GM23338 (cell line): ENCODE measurements around the gene ERO1B.

Experiments
- CREB1 ChIP-seq: fragments of 250-450 bp; sonication (Bioruptor Pico); IDR thresholded peaks from 2 replicates; pipeline ENCODE4 v1.5.0; 2020; ENCODE audit warnings: low read depth, mild to moderate bottlenecking, moderate library complexity
- CTCF ChIP-seq, 2 experiments: fragments of 200-600 bp in 1 of 2; sonication (generic) in 1 of 2; conservative IDR thresholded peaks; 2 replicates each; pipeline versions ENCODE4 v1.5.1 to v1.6.1; 2016 to 2017; ENCODE audit warnings: antibody characterized with exemption in 2 of 2, low read depth in 2 of 2, mild to moderate bottlenecking in 2 of 2, moderate library complexity in 1 of 2
- ETS1 ChIP-seq: IDR thresholded peaks from 2 replicates; pipeline ENCODE4 v1.6.1; 2016; ENCODE audit warnings: antibody characterized with exemption
- EZH2 ChIP-seq: fragments of 200-600 bp; sonication (generic); IDR thresholded peaks from one replicate; pipeline ENCODE4 v1.8.0; 2017; ENCODE audit warnings: antibody characterized with exemption, mild to moderate bottlenecking, low read depth; ENCODE audit not compliant: unreplicated experiment
- EZH2phosphoT487 ChIP-seq: fragments of 200-600 bp; sonication (generic); IDR thresholded peaks from one replicate; pipeline ENCODE4 v1.8.1; 2018; ENCODE audit warnings: antibody characterized with exemption; ENCODE audit not compliant: unreplicated experiment
- JUNB ChIP-seq: IDR thresholded peaks from one replicate; pipeline ENCODE4 v1.6.1; 2016; ENCODE audit warnings: antibody characterized with exemption; ENCODE audit not compliant: unreplicated experiment
- NANOG ChIP-seq: IDR thresholded peaks from 2 replicates; pipeline ENCODE4 v1.6.1; 2016; ENCODE audit warnings: antibody characterized with exemption, borderline replicate concordance
- POLR2AphosphoS5 ChIP-seq: IDR thresholded peaks from 2 replicates; pipeline ENCODE4 v1.6.1; 2016; ENCODE audit warnings: antibody characterized with exemption, low read depth
- REST ChIP-seq: IDR thresholded peaks from one replicate; pipeline ENCODE4 v1.6.1; 2018; ENCODE audit warnings: antibody characterized with exemption; ENCODE audit not compliant: unreplicated experiment
- STAT1 ChIP-seq: IDR thresholded peaks from one replicate; pipeline ENCODE4 v1.6.1; 2016; ENCODE audit warnings: antibody characterized with exemption; ENCODE audit not compliant: unreplicated experiment
- ZNF331 ChIP-seq: fragments of 250-450 bp; sonication (Bioruptor Pico); IDR thresholded peaks from 2 replicates; pipeline ENCODE4 v1.5.0; 2020; ENCODE audit warnings: low read depth, mild to moderate bottlenecking, moderate library complexity
- ZNF462 ChIP-seq: fragments of 250-450 bp; sonication (Bioruptor Pico); IDR thresholded peaks from 2 replicates; pipeline ENCODE4 v1.5.0; 2020; ENCODE audit warnings: mild to moderate bottlenecking, moderate library complexity

GRCh38 chr1:236259043-236259442, 22.7 kb downstream of the ERO1B start:
- TF ChIP-seq REST (no peak), EZH2 (no peak), CTCF (conservative IDR thresholded peaks at IDR 0.05; ENCODE audit: low read depth in 2 of 2) (no peak), ZNF462 (no peak), EZH2phosphoT487 (no peak), POLR2AphosphoS5 (no peak), CREB1 (CRISPR knock-in tag) (no peak), NANOG (no peak), JUNB (no peak), STAT1 (no peak), ETS1 (no peak), ZNF331 (no peak)
